ENCODE data around the gene PRSS8. TPM values are rescaled to one million over a fixed set of nuclear protein-coding genes. Genes with fewer than 3 reads are reported as not detected.

The PRSS8 gene
- total and polyA plus RNA-seq, 8 donors = 32.5 to 89.3 (median 63.9) TPM

- TF ChIP-seq CTCF (IDR thresholded peaks at IDR 0.05) = no peak
- H3K4me3 ChIP-seq = no peak overlapping the region
- intact Hi-C loops (cut with DNase I) = no loop called here
- WGBS, 2 donors = 27 to 52% methylated on average over 2 of the region's 2 CpGs
- no peaks in the 10 kb centered on the region for H3K27me3 ChIP-seq
- peaks cover 10 to 35% (median 23%) of the 10 kb centered on the region in 3 donors for H3K4me1 ChIP-seq
- DNase-seq (no peak), ATAC-seq (no peak), FAIRE-seq (no peak)
- H3K9me3 ChIP-seq = no peaks in the 10 kb centered on the region
- H3K36me3 ChIP-seq = peaks cover 0 to 31% (median 0%) of the 10 kb centered on the region in 3 donors
- H3K27ac ChIP-seq = peak overlapping the region in 3 of 4 donors; percentile 52 to 71 (median 65)
These were observed 22.8 kb downstream of the PRSS8 start for GRCh38 chr16:31112711-31113110.

GRCh38 chr16:31111881-31112466, 23.6 kb downstream of the PRSS8 start:
- intact Hi-C loops (cut with DNase I) = no loop called here
- no peak for ATAC-seq
- H3K9me3 ChIP-seq = no peaks in the 10 kb centered on the region
- peaks cover 10 to 35% (median 23%) of the 10 kb centered on the region in 3 donors for H3K4me1 ChIP-seq
- no peak for TF ChIP-seq CTCF (IDR thresholded peaks at IDR 0.05)
- H3K36me3 ChIP-seq = peaks cover 0 to 31% (median 0%) of the 10 kb centered on the region in 3 donors
- FAIRE-seq = no peak
- peak in 2 of 6 donors; percentile 38 to 55 for DNase-seq
- no peaks in the 10 kb centered on the region for H3K27me3 ChIP-seq
- no peak overlapping the region for H3K27ac ChIP-seq
- 89 to 94% methylated on average over 23 of the region's 23 CpGs for WGBS, 2 donors
- H3K4me3 ChIP-seq = no peak overlapping the region

- WGBS, 2 donors = 85 to 86% methylated on average over 26 of the region's 26 CpGs
- DNase-seq (peak in 2 of 6 donors; percentile 18 to 53), ATAC-seq (no peak), FAIRE-seq (no peak)
- intact Hi-C loops (cut with DNase I) = no loop called here
- H3K27me3 ChIP-seq = no peaks in the 10 kb centered on the region
- no peak overlapping the region for H3K27ac ChIP-seq
- peak overlapping the region in 1 of 4 donors; percentile 97 for H3K4me3 ChIP-seq
- peaks cover 0 to 31% (median 0%) of the 10 kb centered on the region in 3 donors for H3K36me3 ChIP-seq
- TF ChIP-seq CTCF (IDR thresholded peaks at IDR 0.05) = no peak
- H3K4me1 ChIP-seq = peaks cover 14 to 35% (median 23%) of the 10 kb centered on the region in 3 donors
- no peaks in the 10 kb centered on the region for H3K9me3 ChIP-seq
These were observed 25.2 kb downstream of the PRSS8 start for GRCh38 chr16:31110106-31111034.

GRCh38 chr16:31109622-31110021, 25.9 kb downstream of the PRSS8 start:
- H3K27ac ChIP-seq = no peak overlapping the region
- FAIRE-seq = no peak
- WGBS, 2 donors = 77 to 81% methylated on average over 12 of the region's 12 CpGs
- ATAC-seq = no peak
- H3K4me1 ChIP-seq = peaks cover 14 to 34% (median 23%) of the 10 kb centered on the region in 3 donors
- intact Hi-C loops (cut with DNase I) = no loop called here
- DNase-seq = peak in 1 of 6 donors; percentile 30
- no peaks in the 10 kb centered on the region for H3K9me3 ChIP-seq
- H3K27me3 ChIP-seq = no peaks in the 10 kb centered on the region
- peak overlapping the region in 2 of 4 donors; percentile 97 to 100 for H3K4me3 ChIP-seq
- TF ChIP-seq CTCF (IDR thresholded peaks at IDR 0.05) = no peak
- H3K36me3 ChIP-seq = peaks cover 0 to 31% (median 0%) of the 10 kb centered on the region in 3 donors
